OCI-LY1 (cell line): Measurements from ENCODE around the gene LMBR1.

Source experiments
- H2AFZ ChIP-seq: fragments of 200-600 bp; sonication (generic), shearing (Covaris generic); 2 replicates; pipeline ENCODE4 v1.6.0; 2014; ENCODE audit warnings: antibody characterized with exemption, mild to moderate bottlenecking, low read length
- H3F3A ChIP-seq: fragments of 200-600 bp; sonication (generic), shearing (Covaris generic); 2 replicates; pipeline ENCODE4 v1.6.0; 2014; ENCODE audit warnings: mild to moderate bottlenecking, antibody characterized with exemption, low read length, moderate library complexity; ENCODE audit not compliant: insufficient read depth
- H3K27ac ChIP-seq: fragments of 200-600 bp; sonication (generic); 2 replicates; pipeline ENCODE4 v1.5.1; 2014; ENCODE audit warnings: low read length, mixed run types, mild to moderate bottlenecking, low read depth; ENCODE audit not compliant: poor library complexity, severe bottlenecking
- H3K27me3 ChIP-seq: fragments of 200-600 bp; sonication (generic); 2 replicates; pipeline ENCODE4 v1.6.0; 2014; ENCODE audit warnings: antibody characterized with exemption, mild to moderate bottlenecking, low read length, moderate library complexity; ENCODE audit not compliant: insufficient read depth
- H3K36me3 ChIP-seq: fragments of 200-600 bp; sonication (generic); 2 replicates; pipeline ENCODE4 v1.6.1; 2014; ENCODE audit warnings: mild to moderate bottlenecking, antibody characterized with exemption, low read length, moderate library complexity, mixed read lengths; ENCODE audit not compliant: insufficient read depth
- H3K4me1 ChIP-seq: fragments of 200-600 bp; sonication (generic); 2 replicates; pipeline ENCODE4 v1.5.1; 2014; ENCODE audit warnings: mild to moderate bottlenecking, low read length, moderate library complexity; ENCODE audit not compliant: insufficient read depth, severe bottlenecking
- H3K4me2 ChIP-seq: fragments of 200-600 bp; sonication (generic), shearing (Covaris generic); 2 replicates; pipeline ENCODE4 v1.6.1; 2014; ENCODE audit warnings: low read length
- H3K4me3 ChIP-seq: fragments of 200-600 bp; sonication (generic); 2 replicates; pipeline ENCODE4 v1.5.1; 2014; ENCODE audit warnings: low read length, low read depth, mild to moderate bottlenecking, mixed read lengths; ENCODE audit not compliant: poor library complexity, severe bottlenecking
- H3K79me2 ChIP-seq: fragments of 200-600 bp; shearing (Covaris generic); 2 replicates; pipeline ENCODE4 v1.6.1; 2016; ENCODE audit warnings: mixed run types, low read length, mixed read lengths; ENCODE audit not compliant: insufficient read depth
- H3K9ac ChIP-seq: fragments of 200-600 bp; sonication (generic), shearing (Covaris generic); 2 replicates; pipeline ENCODE4 v1.6.1; 2014; ENCODE audit warnings: mild to moderate bottlenecking, low read length, mixed read lengths
- H3K9me2 ChIP-seq: fragments of 200-600 bp; sonication (generic), shearing (Covaris generic); 2 replicates; pipeline ENCODE4 v1.6.1; 2014; ENCODE audit warnings: low read depth, mild to moderate bottlenecking, low read length, mixed read lengths
- H3K9me3 ChIP-seq: fragments of 200-600 bp; shearing (Covaris generic); 2 replicates; pipeline ENCODE4 v1.6.1; 2014; ENCODE audit warnings: low read length, mixed read lengths
- H4K20me1 ChIP-seq: fragments of 200-600 bp; sonication (generic), shearing (Covaris generic); 2 replicates; pipeline ENCODE4 v1.6.0; 2016; ENCODE audit warnings: mild to moderate bottlenecking, low read length; ENCODE audit not compliant: insufficient read depth
- CTCF ChIP-seq: fragments of 200-600 bp; sonication (generic), shearing (Covaris generic); IDR thresholded peaks from 2 replicates; pipeline ENCODE4 v1.5.1; 2017; ENCODE audit warnings: mild to moderate bottlenecking, antibody characterized with exemption, low read length, moderate library complexity, mixed read lengths
- EZH2 ChIP-seq: fragments of 200-600 bp; sonication (generic), shearing (Covaris generic); IDR thresholded peaks from 2 replicates; pipeline ENCODE4 v1.8.0; 2017; ENCODE audit warnings: borderline replicate concordance, mixed run types, mild to moderate bottlenecking, antibody characterized with exemption, low read length, moderate library complexity, mixed read lengths

LMBR1 gene

GRCh38 chr7:156735851-156736250 is 157.1 kb downstream of the LMBR1 start:
- Histone ChIP-seq H3K4me2 (no peak overlapping the region), H3K27me3 (no peaks in the 10 kb centered on the region), H3F3A (no peaks in the 10 kb centered on the region), H4K20me1 (no peaks in the 10 kb centered on the region), H2AFZ (no peak overlapping the region), H3K9me2 (no peaks in the 10 kb centered on the region), H3K4me1 (no peaks in the 10 kb centered on the region), H3K27ac (no peak overlapping the region), H3K4me3 (no peak overlapping the region), H3K79me2 (no peaks in the 10 kb centered on the region), H3K9me3 (peaks cover 14% of the 10 kb centered on the region), H3K9ac (no peak overlapping the region), H3K36me3 (peaks cover 52% of the 10 kb centered on the region)
- TF ChIP-seq EZH2 (no peak), CTCF (no peak)

DNA sequence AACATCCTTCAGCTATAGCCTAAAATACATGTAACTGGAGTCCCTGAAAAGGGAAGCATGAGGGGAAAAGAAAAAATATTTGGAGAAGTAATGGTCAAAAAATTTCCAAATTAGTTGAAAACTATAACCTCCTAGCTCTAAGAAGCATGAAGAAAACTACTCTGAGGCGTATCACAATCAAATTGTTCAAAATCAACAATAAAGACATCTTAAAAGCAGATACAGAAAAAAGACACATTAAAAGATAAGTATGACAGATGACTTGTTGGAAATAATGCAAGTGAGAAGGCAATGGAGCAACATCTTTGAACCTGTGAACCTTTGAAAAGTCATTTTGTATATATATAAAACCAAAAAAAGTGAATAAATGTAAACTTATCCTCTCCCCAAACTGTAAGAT is 159.3 kb downstream of the LMBR1 start:
- Histone ChIP-seq H3K4me2 (no peak overlapping the region), H3K79me2 (no peaks in the 10 kb centered on the region), H2AFZ (no peak overlapping the region), H3K4me1 (no peaks in the 10 kb centered on the region), H3K9me3 (peaks cover 14% of the 10 kb centered on the region), H4K20me1 (no peaks in the 10 kb centered on the region), H3F3A (no peaks in the 10 kb centered on the region), H3K27me3 (no peaks in the 10 kb centered on the region), H3K9ac (no peak overlapping the region), H3K4me3 (no peak overlapping the region), H3K36me3 (peaks cover 53% of the 10 kb centered on the region), H3K9me2 (no peaks in the 10 kb centered on the region), H3K27ac (no peak overlapping the region)
- no peak for TF ChIP-seq CTCF
- TF ChIP-seq EZH2: no peak

DNA sequence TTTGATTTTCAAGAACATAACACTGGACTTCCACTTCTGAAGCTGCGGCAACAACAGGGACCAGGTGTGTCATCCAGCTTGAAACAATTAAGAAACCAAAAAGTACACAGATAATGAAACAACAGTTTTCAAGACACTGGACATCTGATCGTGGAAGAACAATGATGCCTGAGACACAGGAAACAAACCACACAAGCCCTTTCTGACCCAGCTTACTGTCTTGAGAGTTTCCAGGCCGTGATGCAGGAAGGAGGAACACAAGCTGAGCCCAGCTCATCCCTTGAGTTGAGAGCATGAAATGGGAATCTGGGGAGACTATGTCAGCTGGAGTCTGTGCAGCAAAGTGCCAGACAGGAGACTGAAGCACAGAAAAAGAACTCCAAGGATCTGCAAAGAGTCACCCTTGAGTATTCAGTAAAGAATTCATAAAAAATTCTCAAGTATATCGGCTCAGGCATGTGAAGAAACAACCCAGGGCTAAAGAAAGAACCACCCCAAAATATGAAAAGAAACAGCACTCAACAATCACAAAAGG is 160.8 kb downstream of the LMBR1 start:
- no peak overlapping the region for H3K4me2 ChIP-seq
- H3K36me3 ChIP-seq: peaks cover 55% of the 10 kb centered on the region
- H3K9ac ChIP-seq: no peak overlapping the region

More for the DNA sequence above, 160.8 kb downstream of the LMBR1 start:
- Histone ChIP-seq H2AFZ (no peak overlapping the region), H3K9me2 (no peaks in the 10 kb centered on the region), H3K4me3 (no peak overlapping the region), H3K27me3 (no peaks in the 10 kb centered on the region), H3K27ac (no peak overlapping the region), H3K79me2 (no peaks in the 10 kb centered on the region), H3K9me3 (peaks cover 14% of the 10 kb centered on the region), H3K4me1 (no peaks in the 10 kb centered on the region), H4K20me1 (no peaks in the 10 kb centered on the region), H3F3A (no peaks in the 10 kb centered on the region)
- TF ChIP-seq CTCF: no peak
- no peak for TF ChIP-seq EZH2
